ENCODE measurements around the gene SUDS3. TPM values are rescaled to one million over a fixed set of nuclear protein-coding genes. Genes with fewer than 3 reads are reported as not detected.

The SUDS3 gene, protein sequence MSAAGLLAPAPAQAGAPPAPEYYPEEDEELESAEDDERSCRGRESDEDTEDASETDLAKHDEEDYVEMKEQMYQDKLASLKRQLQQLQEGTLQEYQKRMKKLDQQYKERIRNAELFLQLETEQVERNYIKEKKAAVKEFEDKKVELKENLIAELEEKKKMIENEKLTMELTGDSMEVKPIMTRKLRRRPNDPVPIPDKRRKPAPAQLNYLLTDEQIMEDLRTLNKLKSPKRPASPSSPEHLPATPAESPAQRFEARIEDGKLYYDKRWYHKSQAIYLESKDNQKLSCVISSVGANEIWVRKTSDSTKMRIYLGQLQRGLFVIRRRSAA
- total RNA-seq = 10 to 100 TPM; 37.7 to 66.3 (median 50.1) TPM

DNA sequence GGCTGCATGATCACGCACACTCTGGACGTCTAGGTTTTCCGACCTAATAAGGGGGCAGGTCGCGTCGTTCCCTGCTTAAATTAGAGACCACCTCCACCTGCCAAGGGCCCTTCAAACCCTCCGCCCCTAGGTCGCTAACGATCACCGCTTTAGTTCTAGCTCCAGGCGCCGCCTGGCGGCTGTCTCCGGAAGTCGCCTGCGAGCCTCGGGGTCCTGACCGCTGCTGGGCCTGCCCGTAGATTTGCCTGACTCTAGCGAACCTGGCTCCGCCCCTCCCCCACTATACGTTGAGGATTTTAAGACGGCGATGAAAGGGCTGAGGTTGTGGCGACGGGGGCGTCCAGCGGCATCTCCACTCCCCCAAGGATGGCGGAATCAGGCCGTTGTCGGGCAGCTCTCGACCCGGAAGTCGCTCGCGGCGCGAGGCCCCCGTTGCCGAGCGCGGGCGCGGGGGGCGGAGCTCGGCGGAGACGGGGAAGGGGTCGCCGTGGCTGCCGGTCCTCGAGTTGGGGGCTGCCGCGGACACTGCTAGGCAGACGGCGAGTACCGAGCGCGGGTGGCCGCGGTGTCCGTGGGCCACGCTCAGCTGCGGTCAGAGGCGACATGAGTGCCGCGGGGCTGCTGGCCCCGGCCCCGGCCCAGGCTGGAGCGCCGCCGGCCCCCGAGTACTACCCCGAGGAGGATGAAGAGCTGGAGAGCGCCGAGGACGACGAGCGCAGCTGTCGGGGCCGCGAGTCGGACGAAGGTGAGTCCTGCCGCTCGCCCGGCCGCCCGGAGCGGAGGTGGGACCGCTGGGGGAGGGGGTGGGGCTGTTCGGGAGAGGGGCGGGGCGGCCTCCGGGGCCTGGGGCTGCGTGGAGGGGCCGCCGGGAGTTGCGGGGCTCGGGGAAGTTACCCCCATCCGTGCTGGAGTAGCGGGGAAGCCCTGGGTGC is at the start of gene SUDS3:
TSS of gene SUDS3 (plus strand) at position 467 of the 932 bp plus-strand sequence. CDS start at position 604, 137 bp downstream.
- DNase-seq (ENCODE audit: low spot score in 2 of 2) = peak; percentile 96
- peak within 1 kb of the TSS; percentile 100 for H3K4me3 ChIP-seq
- H3K9me3 ChIP-seq = no peaks in the 10 kb centered on the region
- H3K4me1 ChIP-seq = peaks cover 51% of the 10 kb centered on the region
- peaks cover 21% of the 10 kb centered on the region for H3K36me3 ChIP-seq
- WGBS = 0% methylated on average over 14 of the region's 102 CpGs
- H3K27me3 ChIP-seq = no peaks in the 10 kb centered on the region
- TF ChIP-seq POLR2AphosphoS5 (IDR thresholded peaks at IDR 0.05) = peak in 2 of 3 donors; percentile 60 to 94
- TF ChIP-seq POLR2A (IDR thresholded peaks at IDR 0.05) = peak in 1 of 2 donors; percentile 38
- TF ChIP-seq, protein P1, sequence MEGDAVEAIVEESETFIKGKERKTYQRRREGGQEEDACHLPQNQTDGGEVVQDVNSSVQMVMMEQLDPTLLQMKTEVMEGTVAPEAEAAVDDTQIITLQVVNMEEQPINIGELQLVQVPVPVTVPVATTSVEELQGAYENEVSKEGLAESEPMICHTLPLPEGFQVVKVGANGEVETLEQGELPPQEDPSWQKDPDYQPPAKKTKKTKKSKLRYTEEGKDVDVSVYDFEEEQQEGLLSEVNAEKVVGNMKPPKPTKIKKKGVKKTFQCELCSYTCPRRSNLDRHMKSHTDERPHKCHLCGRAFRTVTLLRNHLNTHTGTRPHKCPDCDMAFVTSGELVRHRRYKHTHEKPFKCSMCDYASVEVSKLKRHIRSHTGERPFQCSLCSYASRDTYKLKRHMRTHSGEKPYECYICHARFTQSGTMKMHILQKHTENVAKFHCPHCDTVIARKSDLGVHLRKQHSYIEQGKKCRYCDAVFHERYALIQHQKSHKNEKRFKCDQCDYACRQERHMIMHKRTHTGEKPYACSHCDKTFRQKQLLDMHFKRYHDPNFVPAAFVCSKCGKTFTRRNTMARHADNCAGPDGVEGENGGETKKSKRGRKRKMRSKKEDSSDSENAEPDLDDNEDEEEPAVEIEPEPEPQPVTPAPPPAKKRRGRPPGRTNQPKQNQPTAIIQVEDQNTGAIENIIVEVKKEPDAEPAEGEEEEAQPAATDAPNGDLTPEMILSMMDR (IDR thresholded peaks at IDR 0.05) = peak; percentile 95 to 97
- TF ChIP-seq EP300 (IDR thresholded peaks at IDR 0.05) = no peak
- H3K27ac ChIP-seq = peak within 1 kb of the TSS; percentile 94

DNA sequence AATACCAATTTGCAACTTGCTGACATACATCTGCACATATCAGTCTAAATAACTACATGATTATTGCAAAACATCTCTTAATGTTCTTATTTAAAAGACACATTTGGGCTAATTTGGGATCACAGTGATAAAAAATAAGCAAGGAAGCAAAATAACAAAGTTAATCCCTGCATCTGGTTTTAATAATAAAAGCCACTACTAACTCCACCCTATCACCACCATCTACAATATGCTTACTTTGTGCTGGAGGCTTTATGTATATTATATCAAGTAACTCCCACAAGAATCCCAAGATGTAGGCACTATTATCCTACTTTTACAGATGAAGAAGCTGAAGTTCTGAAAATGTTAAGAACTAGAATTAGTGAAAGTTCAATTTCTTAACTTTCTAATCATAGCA is 49.4 kb upstream of the SUDS3 start:
- no peak for DNase-seq (ENCODE audit: low spot score in 2 of 2)

DNA sequence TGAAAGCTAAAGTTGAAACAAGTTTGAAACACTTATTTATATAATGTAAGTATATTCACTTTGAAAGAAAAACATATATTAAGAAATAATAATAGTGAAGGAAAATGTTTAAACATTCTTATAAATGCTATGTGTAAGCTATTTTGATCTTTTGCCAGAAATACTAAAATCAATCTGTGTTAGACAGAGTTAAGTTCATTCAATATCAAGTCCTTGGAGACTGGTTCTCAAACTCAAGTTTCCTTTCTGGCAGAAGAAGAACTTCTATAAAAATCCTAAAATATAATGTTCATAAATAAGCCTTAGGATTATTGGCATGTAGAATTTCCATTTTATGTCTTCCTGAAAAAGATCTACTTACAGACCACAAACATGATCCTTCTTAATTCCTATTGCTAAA is 49.0 kb upstream of the SUDS3 start:
- no peak overlapping the region for H3K4me3 ChIP-seq
- DNase-seq (ENCODE audit: low spot score in 2 of 2) = no peak
- H3K27ac ChIP-seq = no peak overlapping the region
- H3K4me1 ChIP-seq = peaks cover 38% of the 10 kb centered on the region
- H3K9me3 ChIP-seq = no peaks in the 10 kb centered on the region
- H3K36me3 ChIP-seq = no peaks in the 10 kb centered on the region
- H3K27me3 ChIP-seq = no peaks in the 10 kb centered on the region
- TF ChIP-seq EP300 (IDR thresholded peaks at IDR 0.05) (no peak), POLR2AphosphoS5 (IDR thresholded peaks at IDR 0.05) (no peak)

More for the DNA sequence above, 49.4 kb upstream of the SUDS3 start:
- no peaks in the 10 kb centered on the region for H3K27me3 ChIP-seq
- H3K36me3 ChIP-seq = no peaks in the 10 kb centered on the region
- H3K4me1 ChIP-seq = peaks cover 35% of the 10 kb centered on the region
- no peaks in the 10 kb centered on the region for H3K9me3 ChIP-seq
- TF ChIP-seq POLR2A (IDR thresholded peaks at IDR 0.05) (no peak), EP300 (IDR thresholded peaks at IDR 0.05) (no peak), POLR2AphosphoS5 (IDR thresholded peaks at IDR 0.05) (no peak)
- TF ChIP-seq, protein P1 (IDR thresholded peaks at IDR 0.05) = no peak
- H3K4me3 ChIP-seq = no peak overlapping the region
- no peak overlapping the region for H3K27ac ChIP-seq

DNA sequence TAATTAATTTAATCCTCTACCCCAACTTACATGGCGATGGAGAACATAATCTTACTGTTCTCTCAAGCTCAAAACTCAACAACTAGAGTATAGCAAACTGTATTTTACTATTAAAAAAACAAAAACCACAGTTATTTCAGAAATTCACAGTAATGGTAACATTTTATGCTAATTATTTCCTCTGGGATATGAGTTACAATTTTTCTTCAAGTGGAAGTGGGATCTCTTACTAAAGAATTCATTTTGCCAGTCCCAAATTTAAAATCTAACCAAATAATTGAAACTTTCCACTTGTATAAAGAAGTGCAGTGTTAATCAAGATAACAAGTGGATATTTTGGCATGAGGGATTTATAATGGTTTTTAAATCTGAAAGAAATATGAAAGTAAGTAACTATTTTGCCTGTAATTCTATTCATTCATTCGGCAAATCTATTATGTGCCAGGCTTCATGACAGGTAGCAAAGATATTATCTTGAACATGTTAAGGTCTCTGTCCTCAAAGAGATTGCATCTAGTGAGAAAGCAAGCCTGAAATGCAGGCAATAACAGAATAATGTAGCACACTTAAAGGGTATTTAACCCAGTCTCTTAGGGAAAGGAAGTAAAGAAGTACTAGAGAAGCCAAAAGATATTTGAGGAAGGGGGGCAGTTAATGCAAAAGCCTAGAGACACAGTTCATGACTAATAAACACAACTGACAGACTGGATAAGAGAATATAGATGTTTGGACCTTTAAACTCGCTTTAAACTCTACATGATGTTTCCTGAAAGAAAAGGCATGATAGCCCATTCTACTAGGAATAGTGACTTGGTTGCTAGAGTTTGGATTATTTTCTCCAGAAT is 47.6 kb upstream of the SUDS3 start:
- Histone ChIP-seq H3K36me3 (no peaks in the 10 kb centered on the region), H3K27me3 (no peaks in the 10 kb centered on the region), H3K4me1 (peaks cover 40% of the 10 kb centered on the region), H3K4me3 (no peak overlapping the region), H3K27ac (no peak overlapping the region), H3K9me3 (no peaks in the 10 kb centered on the region)
- WGBS = 72% methylated on average over 3 of the region's 3 CpGs
- DNase-seq (ENCODE audit: low spot score in 2 of 2) = no peak
- TF ChIP-seq, protein P1 (IDR thresholded peaks at IDR 0.05) = no peak
- no peak for TF ChIP-seq EP300 (IDR thresholded peaks at IDR 0.05)
- no peak for TF ChIP-seq POLR2A (IDR thresholded peaks at IDR 0.05)
- TF ChIP-seq POLR2AphosphoS5 (IDR thresholded peaks at IDR 0.05) = no peak

DNA sequence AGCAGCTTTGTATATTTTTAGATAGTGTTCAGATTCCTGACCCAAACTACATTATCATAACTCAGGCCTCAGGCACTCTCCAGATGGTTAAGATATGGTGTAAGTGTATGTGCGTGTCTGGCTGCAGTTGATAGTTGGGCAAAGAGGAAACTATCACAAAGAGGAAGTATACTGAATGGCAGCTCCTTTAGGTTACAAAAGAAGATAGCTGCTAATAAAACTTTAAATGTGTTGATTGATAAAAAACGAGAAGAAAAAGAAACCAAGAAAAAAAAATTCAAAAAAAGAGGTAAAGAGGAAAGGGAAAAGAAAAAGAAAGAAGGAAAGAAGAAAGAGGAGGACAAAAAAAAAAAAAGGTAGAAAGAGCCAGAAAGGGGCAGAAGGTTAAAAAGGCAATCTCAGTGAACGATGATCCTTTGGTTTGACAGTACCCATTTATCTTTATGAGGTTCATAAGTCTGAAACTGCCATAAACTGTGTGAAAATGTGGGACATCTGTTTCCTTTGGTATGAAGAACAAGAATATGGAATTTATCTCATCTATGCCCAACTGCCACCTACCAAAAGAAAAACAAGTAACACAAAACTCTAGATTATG is 45.8 kb upstream of the SUDS3 start:
- no peak for DNase-seq (ENCODE audit: low spot score in 2 of 2)
- peaks cover 40% of the 10 kb centered on the region for H3K4me1 ChIP-seq
- TF ChIP-seq POLR2A (IDR thresholded peaks at IDR 0.05) (no peak), POLR2AphosphoS5 (IDR thresholded peaks at IDR 0.05) (no peak), EP300 (IDR thresholded peaks at IDR 0.05) (no peak)
- H3K27ac ChIP-seq = no peak overlapping the region
- no peaks in the 10 kb centered on the region for H3K27me3 ChIP-seq
- WGBS = 35% methylated on average over 3 of the region's 3 CpGs
- no peaks in the 10 kb centered on the region for H3K9me3 ChIP-seq
- no peak overlapping the region for H3K4me3 ChIP-seq
- H3K36me3 ChIP-seq = no peaks in the 10 kb centered on the region

Measured in suprapubic skin (tissue), 4 donors.